Tibial artery (tissue), 4 donors: ENCODE measurements around the gene OR1J1.

ENCODE experiments used
- DNase-seq, 2 donors: peaks; one replicate each; pipeline ENCODE4 v3.0.0-alpha.2; 2019
- H3K27ac ChIP-seq, 2 donors: fragments of 200-600 bp; sonication (generic) in 1 of 2; 1 replicate in 1 of 2; 2 replicates in 1 of 2; pipeline ENCODE4 v1.5.1; 2018 to 2019; ENCODE audit warnings: mild to moderate bottlenecking in 1 of 2
- H3K27me3 ChIP-seq, 2 donors: fragments of 200-600 bp; sonication (generic) in 1 of 2; one replicate each; pipeline versions ENCODE4 v1.5.1 to v1.6.0; 2016 to 2019
- H3K36me3 ChIP-seq, 3 donors: fragments of 200-600 bp; sonication (generic) in 2 of 3; one replicate each; pipeline ENCODE4 v1.5.1; 2016 to 2019; ENCODE audit warnings: mild to moderate bottlenecking in 2 of 3
- H3K4me1 ChIP-seq, 4 donors: fragments of 200-600 bp; sonication (generic) in 2 of 4; 1 replicate in 3 of 4; 2 replicates in 1 of 4; pipeline ENCODE4 v1.5.1; 2016 to 2019
- H3K4me3 ChIP-seq, 2 donors: fragments of 200-600 bp; sonication (generic) in 1 of 2; 1 replicate in 1 of 2; 2 replicates in 1 of 2; pipeline ENCODE4 v1.5.1; 2018 to 2019; ENCODE audit warnings: mild to moderate bottlenecking in 2 of 2
- H3K9me3 ChIP-seq, 3 donors: fragments of 200-600 bp; sonication (generic) in 1 of 3; one replicate each; pipeline ENCODE4 v1.5.1; 2016 to 2019
- CTCF ChIP-seq, 2 experiments: fragments of 200-600 bp in 1 of 2; fragments of 450-650 bp in 1 of 2; IDR thresholded peaks; one replicate each; pipeline ENCODE4 v1.5.1; 2017 to 2019; ENCODE audit warnings: antibody characterized with exemption in 2 of 2, mild to moderate bottlenecking in 1 of 2, moderate library complexity in 1 of 2
- intact Hi-C: fragments of 100-400 bp; cut with DNase I; formaldehyde crosslinking; loops from one replicate; pipeline ENCODE4 v1.15.0; 2023; ENCODE audit warnings: low total_unique reads

OR1J1 gene

GRCh38 chr9:122444041-122444733 lies 33.5 kb downstream of the OR1J1 start:
- Histone ChIP-seq H3K27me3 (no peaks in the 10 kb centered on the region), H3K4me3 (no peak overlapping the region), H3K4me1 (no peaks in the 10 kb centered on the region), H3K36me3 (no peaks in the 10 kb centered on the region), H3K27ac (no peak overlapping the region), H3K9me3 (peaks cover 0 to 14% (median 0%) of the 10 kb centered on the region in 3 donors)
- intact Hi-C loops = no loop called here
- no peak for DNase-seq
- no peak for TF ChIP-seq CTCF (IDR thresholded peaks at IDR 0.05)

GRCh38 chr9:122442568-122442967 lies 35.2 kb downstream of the OR1J1 start:
- H3K27me3 ChIP-seq = no peaks in the 10 kb centered on the region
- H3K27ac ChIP-seq = no peak overlapping the region
- peaks cover 0 to 14% (median 0%) of the 10 kb centered on the region in 3 donors for H3K9me3 ChIP-seq
- DNase-seq = no peak
- no peak for TF ChIP-seq CTCF (IDR thresholded peaks at IDR 0.05)
- no peak overlapping the region for H3K4me3 ChIP-seq
- H3K4me1 ChIP-seq = no peaks in the 10 kb centered on the region
- no peaks in the 10 kb centered on the region for H3K36me3 ChIP-seq
- intact Hi-C loops = no loop called here
